Pons (tissue), 1 donor: Measurements from ENCODE around the gene GSK3A.

Experiments used
- DNase-seq: peaks from one replicate; pipeline ENCODE4 v3.0.0-alpha.2; 2016; ENCODE audit warnings: low spot score

GSK3A gene

DNA sequence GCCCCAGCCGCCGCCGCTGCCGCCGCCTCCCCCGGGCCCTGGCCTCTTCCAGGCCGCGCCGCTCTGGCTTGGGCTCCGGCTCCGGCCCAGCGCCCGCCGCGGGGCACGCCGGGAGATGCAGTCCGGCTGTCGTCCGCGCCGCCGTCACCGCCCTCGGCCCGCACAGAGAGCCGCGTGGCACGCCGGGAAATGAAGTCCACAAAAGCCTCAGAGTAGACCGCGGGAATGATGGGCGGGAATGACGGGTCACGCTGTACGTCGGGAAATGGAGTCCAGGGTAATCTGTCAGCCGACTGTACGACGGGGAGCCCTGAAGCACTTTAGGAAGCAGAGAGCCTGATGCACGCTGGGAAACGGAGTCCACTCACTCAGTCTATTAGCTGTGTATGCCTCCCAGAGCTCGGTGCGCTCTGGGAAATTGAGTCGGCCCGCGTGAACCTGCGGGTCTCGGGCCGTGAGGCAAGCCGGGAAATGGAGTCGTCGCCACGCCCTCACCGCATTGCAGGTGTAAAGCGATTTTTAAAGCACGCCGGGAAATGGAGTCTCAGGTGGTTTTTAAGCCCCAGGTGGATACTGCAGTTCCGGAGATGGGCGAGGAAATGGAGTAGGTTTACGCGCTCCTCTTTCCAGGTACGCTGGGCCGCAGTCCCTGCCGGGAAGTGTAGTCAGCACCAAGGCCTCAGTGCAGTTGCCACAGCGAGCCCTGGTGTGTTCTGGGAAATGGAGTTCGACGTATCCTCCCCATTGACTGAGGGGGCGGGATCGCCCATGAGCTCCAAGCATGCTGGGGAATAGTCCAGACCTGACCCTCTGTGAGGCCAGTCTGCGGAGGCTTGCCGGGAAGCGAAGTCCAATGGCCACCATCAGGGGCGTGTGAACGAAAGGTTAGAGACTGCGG, at the start of gene GSK3A:
Gene GSK3A (minus strand): TSS at position 91 of the 898 bp plus-strand sequence. CDS start 137 bp downstream, outside the sequence.
- DNase-seq = peak; percentile 100

DNA sequence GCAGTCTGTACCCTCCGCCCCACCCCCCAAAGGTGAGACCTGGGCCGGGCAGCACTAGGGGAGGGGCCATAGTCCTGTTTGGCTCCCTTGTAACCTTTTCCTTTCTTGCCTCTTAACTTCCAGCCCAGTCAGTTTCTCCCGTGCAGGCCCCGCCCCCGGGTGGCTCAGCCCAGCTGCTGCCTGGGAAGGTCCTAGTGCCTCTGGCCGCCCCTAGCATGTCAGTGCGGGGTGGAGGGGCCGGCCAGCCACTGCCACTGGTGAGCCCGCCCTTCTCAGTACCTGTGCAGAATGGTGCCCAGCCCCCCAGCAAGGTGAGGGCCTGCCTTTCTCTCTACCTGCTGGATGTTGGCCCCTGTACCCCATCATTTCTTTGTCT, 49.0 kb upstream of the GSK3A start:
- no peak for DNase-seq

DNA sequence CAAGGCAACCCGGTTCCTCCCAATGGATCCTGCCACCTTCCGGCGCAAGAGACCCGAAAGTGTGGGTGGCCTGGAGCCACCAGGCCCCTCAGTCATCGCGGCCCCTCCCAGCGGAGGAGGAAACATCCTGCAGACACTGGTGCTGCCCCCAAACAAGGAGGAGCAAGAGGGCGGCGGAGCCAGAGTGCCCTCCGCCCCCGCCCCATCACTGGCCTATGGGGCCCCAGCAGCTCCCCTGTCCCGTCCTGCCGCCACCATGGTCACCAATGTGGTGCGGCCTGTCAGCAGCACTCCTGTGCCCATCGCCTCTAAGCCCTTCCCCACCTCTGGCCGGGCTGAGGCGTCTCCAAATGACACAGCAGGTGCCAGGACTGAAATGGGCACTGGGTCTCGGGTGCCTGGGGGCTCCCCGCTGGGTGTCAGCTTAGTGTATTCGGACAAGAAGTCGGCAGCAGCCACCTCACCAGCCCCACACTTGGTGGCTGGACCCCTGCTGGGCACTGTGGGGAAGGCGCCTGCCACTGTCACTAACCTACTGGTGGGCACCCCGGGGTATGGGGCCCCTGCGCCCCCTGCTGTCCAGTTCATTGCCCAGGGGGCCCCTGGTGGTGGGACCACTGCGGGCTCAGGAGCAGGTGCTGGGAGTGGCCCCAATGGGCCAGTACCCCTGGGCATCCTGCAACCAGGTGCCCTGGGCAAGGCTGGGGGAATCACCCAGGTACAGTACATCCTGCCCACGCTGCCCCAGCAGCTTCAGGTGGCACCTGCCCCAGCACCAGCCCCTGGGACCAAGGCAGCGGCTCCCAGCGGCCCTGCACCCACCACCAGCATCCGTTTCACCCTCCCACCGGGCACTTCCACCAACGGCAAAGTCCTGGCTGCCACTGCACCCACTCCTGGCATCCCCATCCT, 48.4 kb upstream of the GSK3A start:
- DNase-seq = no peak

DNA sequence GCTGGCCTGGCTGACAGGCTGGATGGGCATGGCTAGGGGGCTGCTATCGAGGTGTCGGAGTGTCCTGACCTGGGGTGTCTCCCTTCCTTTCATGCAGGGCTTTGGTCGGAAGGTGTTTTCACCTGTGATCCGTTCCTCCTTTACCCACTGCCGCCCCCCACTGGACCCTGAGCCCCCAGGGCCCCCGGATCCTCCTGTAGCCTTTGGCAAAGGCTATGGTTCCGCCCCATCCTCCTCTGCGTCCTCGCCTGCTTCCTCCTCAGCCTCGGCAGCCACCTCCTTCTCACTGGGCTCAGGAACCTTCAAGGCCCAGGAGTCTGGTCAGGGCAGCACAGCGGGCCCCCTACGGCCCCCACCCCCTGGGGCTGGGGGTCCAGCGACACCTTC, 47.7 kb upstream of the GSK3A start:
- no peak for DNase-seq

DNA sequence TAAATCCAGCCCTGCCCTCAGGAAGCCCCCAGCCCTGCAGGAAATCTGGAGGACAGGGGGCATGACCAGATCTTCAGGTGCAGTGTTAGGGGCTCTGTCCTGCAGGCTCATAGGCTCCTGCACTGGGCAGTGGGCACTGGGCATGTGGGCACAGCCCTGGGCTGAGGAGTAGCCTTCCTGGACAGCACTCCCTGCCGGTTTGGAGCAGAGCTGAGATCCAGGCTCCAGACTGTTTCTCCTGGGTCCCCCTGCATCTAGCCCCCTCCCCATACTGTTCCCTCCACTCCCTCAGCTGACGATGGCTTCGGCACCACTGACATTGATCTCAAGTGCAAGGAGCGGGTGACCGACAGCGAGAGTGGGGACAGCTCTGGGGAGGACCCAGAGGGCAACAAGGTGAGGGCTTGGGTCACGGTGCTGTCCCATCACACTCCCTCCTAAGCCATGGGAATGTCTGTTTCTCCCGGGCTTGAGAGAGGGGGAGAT, 47.2 kb upstream of the GSK3A start:
- no peak for DNase-seq

DNA sequence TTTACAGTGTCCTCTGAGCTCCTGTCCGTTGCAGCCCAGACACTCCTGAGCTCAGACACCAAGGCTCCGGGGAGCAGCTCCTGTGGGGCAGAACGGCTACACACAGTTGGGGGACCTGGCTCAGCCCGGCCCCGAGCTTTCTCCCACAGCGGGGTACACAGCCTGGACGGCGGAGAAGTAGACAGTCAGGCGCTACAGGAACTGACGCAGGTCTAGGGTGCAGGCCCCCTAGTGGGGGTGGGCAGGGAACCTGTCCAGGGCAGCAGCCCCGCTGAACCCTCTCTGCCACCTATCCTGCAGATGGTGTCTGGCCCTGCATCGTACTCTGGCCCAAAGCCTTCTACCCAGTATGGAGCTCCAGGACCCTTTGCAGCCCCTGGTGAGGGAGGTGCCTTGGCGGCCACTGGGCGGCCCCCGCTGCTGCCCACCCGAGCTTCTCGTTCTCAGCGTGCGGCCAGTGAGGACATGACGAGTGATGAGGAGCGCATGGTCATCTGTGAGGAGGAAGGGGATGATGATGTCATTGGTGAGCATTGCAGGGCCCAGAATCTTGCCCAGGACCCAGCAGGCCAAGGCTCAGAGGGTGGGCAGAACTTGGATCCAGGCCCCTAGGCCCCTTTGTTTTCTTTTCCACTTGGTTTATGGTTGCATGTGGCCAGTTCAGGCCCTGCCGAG, 46.6 kb upstream of the GSK3A start:
- no peak for DNase-seq

DNA sequence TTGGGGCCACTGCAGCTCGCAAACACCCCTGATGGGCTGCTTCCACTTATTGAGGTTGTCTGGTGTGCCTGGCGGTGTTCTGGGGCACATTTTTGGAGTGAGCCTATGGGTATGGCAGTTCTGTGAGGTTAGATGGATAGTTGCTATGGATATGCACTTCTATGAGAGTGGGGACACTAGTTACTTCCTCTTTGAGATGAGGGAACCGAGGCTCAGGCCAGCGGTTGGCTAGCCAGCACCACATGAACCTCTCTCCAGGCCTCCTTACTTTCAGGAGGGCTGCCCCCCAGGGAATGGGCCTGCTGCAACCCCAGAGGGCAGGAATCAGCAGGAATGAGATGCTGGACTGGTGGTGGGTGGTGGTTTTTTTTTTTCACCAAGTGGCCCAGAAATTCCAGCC, 46.0 kb upstream of the GSK3A start:
- DNase-seq = no peak

DNA sequence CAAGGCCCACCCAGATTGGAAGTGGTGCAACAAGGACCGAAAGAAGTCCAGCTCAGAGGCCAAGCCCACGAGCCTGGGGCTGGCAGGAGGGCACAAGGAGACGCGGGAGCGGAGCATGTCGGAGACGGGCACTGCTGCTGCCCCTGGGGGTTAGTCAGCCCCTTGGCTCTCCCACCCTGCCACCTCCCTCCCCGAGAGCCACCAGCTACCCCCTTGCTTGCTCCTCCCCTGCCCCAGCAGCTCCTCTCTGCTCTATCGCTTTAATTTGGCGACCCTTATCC, 45.4 kb upstream of the GSK3A start:
- no peak for DNase-seq

DNA sequence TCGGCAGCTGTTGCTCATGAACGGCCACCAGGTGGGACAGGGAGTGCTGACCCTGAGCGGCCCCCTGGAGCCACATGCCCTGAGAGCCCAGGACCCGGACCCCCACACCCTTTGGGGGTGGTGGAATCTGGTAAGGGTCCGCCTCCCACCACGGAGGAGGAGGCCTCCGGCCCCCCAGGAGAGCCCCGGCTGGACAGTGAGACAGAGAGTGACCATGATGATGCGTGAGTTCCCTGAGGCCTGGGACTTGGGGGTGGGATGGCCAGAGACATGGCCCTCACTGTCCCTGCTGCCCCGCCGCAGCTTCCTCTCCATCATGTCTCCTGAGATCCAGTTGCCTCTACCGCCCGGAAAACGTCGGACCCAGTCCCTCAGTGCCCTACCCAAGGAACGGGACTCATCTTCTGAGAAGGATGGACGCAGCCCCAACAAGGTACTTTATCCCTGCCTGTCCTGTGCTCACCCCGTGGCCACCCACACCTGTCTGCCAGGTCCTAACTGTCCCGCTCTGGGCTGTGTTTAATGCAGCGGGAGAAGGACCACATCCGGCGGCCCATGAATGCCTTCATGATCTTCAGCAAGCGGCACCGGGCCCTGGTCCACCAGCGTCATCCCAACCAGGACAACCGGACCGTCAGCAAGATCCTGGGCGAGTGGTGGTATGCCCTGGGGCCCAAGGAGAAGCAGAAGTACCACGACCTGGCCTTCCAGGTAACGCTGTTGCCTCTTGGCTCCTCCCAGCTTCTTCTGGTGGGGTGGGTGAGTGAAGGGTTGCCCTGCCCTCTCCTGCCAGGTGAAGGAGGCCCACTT, 44.8 kb upstream of the GSK3A start:
- DNase-seq = no peak

DNA sequence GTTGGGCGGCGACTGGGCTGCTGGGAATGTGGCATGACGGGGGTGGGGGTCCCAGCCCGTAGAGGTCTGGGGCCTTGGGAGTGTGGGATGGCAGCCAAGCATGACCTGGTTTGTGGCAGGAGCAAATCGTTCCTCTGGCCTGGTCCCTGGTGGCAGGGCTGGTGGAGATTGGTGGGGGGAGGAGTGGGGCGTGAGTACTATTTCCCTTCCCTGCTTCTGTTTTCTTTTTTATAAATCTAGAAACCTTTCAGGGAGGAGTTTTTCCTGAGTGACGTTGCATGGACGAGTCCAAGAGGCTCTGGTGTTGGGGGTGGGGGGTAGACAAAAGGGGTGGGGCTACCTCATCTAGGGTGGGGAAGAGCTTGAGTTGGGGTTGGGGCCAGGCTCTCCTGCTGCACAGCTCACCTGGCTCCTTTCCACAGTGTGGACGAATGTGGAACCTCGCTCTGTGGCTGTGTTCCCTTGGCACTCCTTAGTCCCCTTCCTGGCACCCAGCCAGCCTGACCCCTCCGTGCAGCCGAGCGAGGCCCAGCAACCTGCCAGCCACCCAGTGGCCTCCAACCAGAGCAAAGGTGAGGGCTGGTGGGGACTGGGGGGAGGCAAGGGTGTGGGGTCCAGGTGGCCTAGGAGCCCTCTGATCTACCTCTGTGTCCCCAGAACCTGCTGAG, 44.1 kb upstream of the GSK3A start:
- DNase-seq = no peak

DNA sequence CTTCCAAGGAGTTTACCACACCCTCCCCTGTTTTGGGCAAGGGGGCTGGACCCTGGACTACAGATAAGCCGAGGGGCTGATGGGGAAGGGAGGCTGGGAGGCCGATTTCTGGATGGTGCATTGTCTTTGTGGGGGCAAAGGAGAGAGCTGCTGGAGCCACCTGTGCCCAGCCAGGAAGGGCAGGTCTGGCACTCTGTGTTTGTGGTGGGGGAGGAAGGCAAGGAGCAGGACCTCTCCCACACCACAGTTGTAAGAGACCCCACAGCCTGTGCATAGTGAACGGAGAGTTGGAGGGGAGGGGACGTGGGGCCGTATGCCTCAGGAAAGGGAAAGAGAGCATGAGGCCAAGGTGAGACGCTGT, 43.6 kb upstream of the GSK3A start:
- no peak for DNase-seq

DNA sequence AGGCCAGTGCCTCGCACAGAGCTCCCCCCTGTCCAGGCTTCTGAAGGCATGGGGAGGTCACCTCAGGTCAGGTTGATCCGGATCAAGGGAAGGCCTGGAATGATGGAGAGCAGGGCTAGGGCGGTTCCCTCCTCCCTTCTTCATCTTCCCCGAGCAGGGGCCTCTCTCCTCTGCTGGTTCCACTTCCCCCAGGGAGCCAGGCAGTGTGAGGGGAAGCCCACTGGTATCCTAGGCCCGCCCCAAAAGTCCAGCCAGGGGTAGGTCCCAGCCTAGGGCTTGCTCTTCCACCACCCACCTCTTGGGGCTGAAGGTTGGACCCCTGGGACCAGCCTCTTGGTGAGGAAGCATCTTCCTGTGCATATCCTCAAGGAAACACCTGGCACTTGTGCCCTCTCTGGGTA, 43.1 kb upstream of the GSK3A start:
- DNase-seq = peak; percentile 15

DNA sequence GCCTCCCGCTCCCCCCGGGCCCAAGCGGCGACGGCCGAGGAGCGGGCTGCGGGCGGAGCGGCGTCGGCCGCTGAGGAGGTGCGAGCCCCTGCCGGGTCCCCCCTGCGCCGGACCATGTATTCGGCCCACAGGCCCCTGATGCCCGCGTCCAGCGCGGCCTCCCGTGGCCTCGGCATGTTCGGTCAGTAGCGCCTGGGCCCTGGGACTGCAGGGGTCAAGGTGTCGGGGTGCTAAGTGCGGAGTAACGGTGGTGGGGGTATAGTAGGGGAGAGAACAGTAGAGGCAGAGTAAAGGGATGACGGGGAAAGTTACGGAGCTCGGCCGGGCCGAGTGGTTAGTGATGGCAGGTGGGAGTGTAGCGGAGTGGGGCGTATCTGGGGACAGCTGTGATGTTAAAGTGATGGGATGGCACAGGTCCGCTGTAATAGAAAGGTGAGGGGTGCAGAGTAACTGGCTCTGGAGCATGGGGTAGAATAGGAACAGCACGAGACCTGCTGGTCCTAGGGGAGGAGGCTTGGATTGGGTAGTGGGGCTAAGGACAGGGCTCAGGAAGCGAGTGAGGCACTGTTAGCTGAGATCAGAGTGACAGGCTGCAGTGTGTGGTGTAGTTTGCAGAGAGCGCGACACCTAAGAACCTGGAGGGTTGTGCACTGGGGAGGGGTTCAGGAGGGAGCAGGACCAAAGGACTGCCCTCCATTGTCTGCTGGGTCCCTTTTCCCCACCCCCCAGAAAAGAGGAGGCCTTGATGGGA, 42.4 kb upstream of the GSK3A start:
- DNase-seq = peak; percentile 20

DNA sequence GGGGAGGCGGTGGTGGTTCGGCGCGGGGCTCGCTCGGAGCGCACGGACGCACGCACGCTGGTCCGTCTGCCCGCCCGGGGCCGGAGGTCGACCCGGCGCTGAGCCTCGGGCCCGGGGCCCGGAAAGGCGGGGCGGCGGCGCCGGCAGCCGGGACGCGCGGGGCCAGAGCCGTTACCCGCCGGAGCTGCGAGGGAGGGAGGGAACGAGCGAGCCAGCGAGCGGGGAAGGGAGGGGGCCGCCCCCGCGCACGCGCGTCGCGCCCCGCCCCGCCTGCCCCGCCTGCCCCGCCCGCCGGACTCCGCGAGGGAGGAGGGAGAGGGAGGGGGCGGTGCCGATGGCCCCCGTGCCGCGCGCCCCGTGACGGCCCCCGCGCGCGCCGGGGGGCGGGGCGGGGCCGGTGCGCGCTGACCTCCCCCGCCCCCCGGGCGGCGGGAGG, 41.7 kb upstream of the GSK3A start:
- peak; percentile 60 for DNase-seq

DNA sequence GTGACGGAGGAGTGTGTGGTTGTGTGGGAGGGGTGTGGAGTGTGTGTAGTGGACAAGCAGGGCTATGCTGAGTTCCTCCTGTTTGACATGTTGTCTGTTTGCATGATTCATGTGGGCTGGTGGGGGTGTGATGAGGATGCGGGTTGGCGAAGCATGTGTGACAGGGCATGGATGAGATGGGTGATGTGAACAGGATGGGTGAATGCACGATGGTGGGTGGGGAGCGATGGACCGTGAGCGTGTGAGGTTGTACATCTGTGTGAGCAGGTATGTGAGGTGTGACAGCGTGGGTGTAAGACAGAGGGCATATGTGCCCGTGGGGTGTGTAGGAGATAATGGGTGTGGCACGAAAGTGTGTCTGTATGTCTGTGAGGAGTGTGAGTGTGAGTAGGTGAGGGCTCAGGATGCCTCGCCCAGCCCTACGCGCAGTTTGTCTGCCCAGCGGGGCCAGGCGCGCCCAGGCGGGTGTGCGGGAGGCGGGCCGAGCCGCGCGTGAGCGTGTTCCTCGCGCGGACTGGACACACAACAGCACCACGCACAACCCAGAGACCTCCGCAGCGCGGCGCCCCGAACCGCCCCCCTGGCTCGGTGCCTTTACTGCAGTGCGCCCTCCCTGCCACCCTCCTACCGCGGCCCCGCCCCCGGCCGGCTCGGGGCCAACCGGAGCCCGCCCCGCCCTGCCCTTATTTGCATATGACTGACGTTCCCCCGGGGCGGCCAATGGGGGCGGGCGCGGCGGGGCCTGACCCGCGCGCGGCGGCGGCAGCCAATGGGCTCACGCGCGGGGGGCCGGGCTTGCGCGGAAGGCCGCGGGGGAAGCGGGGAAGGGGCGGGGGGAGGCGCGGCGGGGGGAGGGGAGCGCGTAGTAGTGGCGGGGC, 41.0 kb upstream of the GSK3A start:
- DNase-seq = peak; percentile 93

DNA sequence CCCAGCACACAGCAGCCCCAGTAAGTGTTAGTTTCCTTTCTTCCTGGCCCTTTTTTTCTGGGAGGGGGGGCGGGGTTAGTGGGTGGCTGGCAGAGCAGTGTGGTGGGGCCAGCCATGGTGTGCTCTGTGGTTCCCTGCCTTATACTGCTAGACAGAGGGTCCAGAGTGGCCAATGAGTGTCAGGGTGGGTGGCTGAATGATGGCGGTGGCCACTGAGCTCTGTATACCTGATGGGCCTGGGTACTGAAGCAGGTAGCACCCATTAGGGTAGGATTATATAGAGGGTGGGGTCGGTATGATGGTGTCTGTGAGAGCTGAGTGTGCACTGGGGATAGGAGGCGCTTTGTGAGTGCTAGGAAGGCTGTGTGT, 40.4 kb upstream of the GSK3A start:
- DNase-seq = no peak

DNA sequence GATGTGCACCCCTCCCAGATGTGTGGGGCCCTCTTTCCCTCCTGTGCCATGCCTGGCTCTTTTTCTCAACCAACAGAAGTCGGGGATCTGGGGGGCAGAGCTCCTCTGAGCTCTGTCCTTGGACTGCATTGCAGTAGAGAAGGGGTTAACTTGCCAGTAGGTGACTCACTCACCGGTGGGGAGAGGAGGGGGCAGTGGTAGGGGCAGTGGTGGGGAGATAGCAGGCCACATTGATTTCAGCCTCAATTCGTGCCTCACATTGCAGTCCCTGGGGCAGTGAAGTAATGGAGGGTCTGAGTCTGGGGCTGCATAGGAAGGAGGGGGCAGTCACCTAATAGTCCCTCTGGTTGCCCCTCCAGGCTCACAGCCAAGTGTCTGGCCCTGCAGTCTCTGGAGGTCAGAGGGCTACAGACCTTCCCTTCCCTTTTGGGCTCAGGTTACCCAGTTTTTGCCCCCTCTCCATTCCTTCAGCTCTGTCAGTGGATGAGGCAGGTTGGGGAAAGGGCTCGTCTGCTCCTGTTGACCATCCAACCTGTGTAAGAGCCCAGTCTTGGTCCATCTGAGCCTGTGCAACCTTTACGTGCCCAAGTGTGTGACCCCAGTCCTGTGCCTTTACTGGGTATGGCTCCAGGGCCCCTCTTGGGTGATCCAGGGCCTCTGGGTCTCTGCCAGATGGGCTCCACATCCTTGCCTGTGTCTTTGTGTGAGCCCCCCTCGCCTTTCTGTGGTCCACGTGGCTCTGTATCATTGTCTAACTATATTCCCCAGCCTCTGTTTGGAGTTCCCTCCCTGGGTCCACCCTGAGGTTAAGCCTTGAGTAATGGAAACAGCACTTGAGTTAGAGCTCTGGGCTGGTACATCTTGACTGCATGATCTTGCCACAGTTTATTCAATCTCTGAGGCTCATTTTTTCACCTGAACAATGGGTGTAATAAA, 39.7 kb upstream of the GSK3A start:
- DNase-seq = peak; percentile 41

DNA sequence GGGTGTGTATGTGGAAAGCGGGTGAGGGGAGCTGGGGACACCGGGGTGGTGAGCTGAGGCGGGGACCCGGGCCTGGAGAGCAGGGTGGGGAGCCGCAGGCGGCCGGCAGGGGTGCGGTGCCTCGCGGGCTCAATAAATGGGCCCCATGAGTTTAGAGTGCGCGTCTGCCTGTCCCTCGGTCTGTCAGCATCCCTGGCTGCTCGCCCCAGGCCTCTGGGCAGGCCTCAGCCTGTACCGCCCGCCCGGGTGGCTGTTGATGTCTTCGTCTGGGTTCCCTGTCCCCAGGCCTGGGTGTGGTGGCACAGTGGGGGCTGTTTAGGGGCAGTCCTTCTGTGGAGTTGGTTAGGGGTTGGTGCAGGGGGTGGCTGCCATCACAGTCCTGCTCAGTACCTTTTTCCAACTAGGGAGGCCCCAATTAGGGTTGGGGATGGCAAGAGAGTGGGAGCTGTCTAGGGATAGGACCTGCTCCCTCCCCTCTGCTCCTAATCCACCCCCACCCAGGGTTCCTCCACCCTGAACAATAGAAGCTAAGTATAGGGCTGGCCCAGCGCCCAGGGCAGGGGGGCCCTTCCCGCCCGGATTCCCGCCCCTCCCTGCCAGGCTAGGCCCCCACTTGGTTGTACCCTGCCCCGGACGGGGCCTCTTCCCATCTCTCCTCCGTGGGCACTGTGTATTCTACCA, 38.9 kb upstream of the GSK3A start:
- peak; percentile 84 for DNase-seq
